ENCODE measurements around the gene CTSE. TPM values are rescaled to one million over a fixed set of nuclear protein-coding genes. Genes with fewer than 3 reads are reported as not detected.

CTSE gene
- total and polyA plus RNA-seq, 2 of the 4 experiments (the other 2 are of a cell fraction): not detected

- H4K5ac ChIP-seq (ENCODE audit: low read depth, low read length): no peak overlapping the region
- no peaks in the 10 kb centered on the region for H3K9me1 ChIP-seq (ENCODE audit: insufficient read depth, low read length)
- no peak overlapping the region for H2BK5ac ChIP-seq (ENCODE audit: low read depth, low read length, poor library complexity, severe bottlenecking)
- no peak overlapping the region for H3K9ac ChIP-seq (ENCODE audit: low read depth, low read length)
- H3K4me3 ChIP-seq (ENCODE audit: insufficient read depth, low read depth, low read length): no peak overlapping the region
- H2BK120ac ChIP-seq (ENCODE audit: low read depth, low read length): no peak overlapping the region
- H2AFZ ChIP-seq (replicated peaks; ENCODE audit: low read length, poor library complexity): no peak overlapping the region
- H3K23ac ChIP-seq (ENCODE audit: low read depth, low read length): no peak overlapping the region
- H2AK5ac ChIP-seq (ENCODE audit: low read depth, low read length): no peak overlapping the region
- no peaks in the 10 kb centered on the region; the same call in 1 of the 2 replicates for H3K9me3 ChIP-seq (ENCODE audit: control insufficient read depth, insufficient read depth, low read length)
- WGBS, 2 experiments (ENCODE audit: extremely low coverage in 2 of 2, insufficient read length in 1 of 2): 90% methylated on average over 2 of the region's 6 CpGs; no CpG with 5 or more reads in 1 of the 2 experiments
- H3K18ac ChIP-seq (ENCODE audit: low read depth, low read length): no peak overlapping the region
- DNase-seq (no peak), ATAC-seq (ENCODE audit: low read depth) (no peak)
- TF ChIP-seq NFE2L2 (IDR thresholded peaks at IDR 0.05; ENCODE audit: low read depth, low read length): no peak
- TF ChIP-seq MAZ (IDR thresholded peaks at IDR 0.05; ENCODE audit: borderline replicate concordance, low read depth, low read length): no peak
- TF ChIP-seq MXI1 (IDR thresholded peaks at IDR 0.05; ENCODE audit: borderline replicate concordance, low read depth, low read length): no peak
- H4K8ac ChIP-seq (ENCODE audit: low read depth in 2 of 2, low read length in 2 of 2): no peak overlapping the region
- in situ Hi-C loops (cut with MboI; ENCODE audit: low sequenced_read_pairs) (no loop called here), dilution Hi-C loops (cut with HindIII; ENCODE audit: low sequenced_read_pairs, unreplicated experiment) (no loop called here), intact Hi-C loops (cut with micrococcal nuclease) (no loop called here)
- no peaks in the 10 kb centered on the region for H3K79me1 ChIP-seq (ENCODE audit: low read depth in 1 of 2, low read length in 2 of 2)
- no peak overlapping the region for H3K27ac ChIP-seq (ENCODE audit: insufficient read depth, low read length)
- CTCF ChIA-PET: interaction anchor here (0.9 kb wide), 1 partner anchor 18 kb away, joined by 3 read pairs; no protein-coding TSS in a partner anchor
- no peak overlapping the region for H3K56ac ChIP-seq (ENCODE audit: extremely low read depth, insufficient read depth, low read length)
- no peak overlapping the region for H2BK20ac ChIP-seq (ENCODE audit: low read depth, low read length)
- POLR2A ChIA-PET (ENCODE audit: unreplicated experiment): no interaction called here
- no peak overlapping the region for H3K14ac ChIP-seq (replicated peaks; ENCODE audit: low read depth, low read length)
- H3K4me1 ChIP-seq (ENCODE audit: control insufficient read depth, insufficient read depth, low read length): no peaks in the 10 kb centered on the region
- H3K36me3 ChIP-seq (ENCODE audit: control insufficient read depth, insufficient read depth, low read length): no peaks in the 10 kb centered on the region
- no peak overlapping the region for H2AK9ac ChIP-seq (replicated peaks; ENCODE audit: low read depth, low read length, poor library complexity)
- no peaks in the 10 kb centered on the region for H4K20me1 ChIP-seq (ENCODE audit: insufficient read depth, low read length)
- BruUV-seq (replicated peaks): no TSS peak
- no peak overlapping the region for H3K4ac ChIP-seq (ENCODE audit: low read depth, low read length)
- H3K4me2 ChIP-seq (ENCODE audit: low read depth, low read length): no peak overlapping the region
- no peak overlapping the region for H2BK15ac ChIP-seq (ENCODE audit: low read depth, low read length)
- no peak overlapping the region for H4K91ac ChIP-seq (ENCODE audit: insufficient read depth, low read depth, low read length)
- peaks cover 39% of the 10 kb centered on the region for H3K27me3 ChIP-seq (ENCODE audit: control insufficient read depth, insufficient read depth, low read length)
Observed at GRCh38 chr1:206013026-206013795, 10.5 kb downstream of the CTSE start.
